HepG2 (cell line): ENCODE measurements around the gene CALML6. TPM values are rescaled to one million over a fixed set of nuclear protein-coding genes. Genes with fewer than 3 reads are reported as not detected.

Source experiments
- ADNP ChIP-seq: sonication (generic); formaldehyde crosslinking; IDR thresholded peaks from 2 replicates; pipeline ENCODE4 v1.4.0; 2020; ENCODE audit warnings: missing genetic modification reagents
- AHR ChIP-seq: IDR thresholded peaks from 2 replicates; pipeline ENCODE4 v1.6.1; 2018; ENCODE audit warnings: missing genetic modification reagents, missing compliant biosample characterization
- CC2D1A ChIP-seq: sonication (generic); formaldehyde crosslinking; IDR thresholded peaks from 2 replicates; pipeline ENCODE4 v1.8.1; 2023; ENCODE audit warnings: mild to moderate bottlenecking, missing genetic modification reagents
- HHEX ChIP-seq: IDR thresholded peaks from 2 replicates; pipeline ENCODE4 v1.6.1; 2016; ENCODE audit warnings: control low read depth
- HMGA1 ChIP-seq: sonication (generic); formaldehyde crosslinking; conservative IDR thresholded peaks from 2 replicates; pipeline ENCODE4 v1.4.0; 2020; ENCODE audit warnings: missing genetic modification reagents
- KAT7 ChIP-seq: IDR thresholded peaks from 2 replicates; pipeline ENCODE4 v1.6.1; 2018; ENCODE audit warnings: borderline replicate concordance, missing compliant biosample characterization
- KLF12 ChIP-seq: sonication (generic); formaldehyde crosslinking; IDR thresholded peaks from 2 replicates; pipeline ENCODE4 v1.4.0; 2020; ENCODE audit warnings: missing genetic modification reagents, borderline replicate concordance
- KLF16 ChIP-seq, 2 experiments: sonication (generic) in 1 of 2; formaldehyde crosslinking in 1 of 2; IDR thresholded peaks; 2 replicates each; pipeline versions ENCODE4 v1.6.1 to v1.8.0; 2016 to 2023; ENCODE audit warnings: missing genetic modification reagents in 2 of 2, missing compliant biosample characterization in 1 of 2
- NCOR1 ChIP-seq: fragments of 200-600 bp; sonication (generic); IDR thresholded peaks from 2 replicates; pipeline ENCODE4 v1.7.0; 2017; ENCODE audit warnings: antibody characterized with exemption, low read length, borderline replicate concordance
- POLR2AphosphoS5 ChIP-seq: IDR thresholded peaks from 2 replicates; pipeline ENCODE4 v1.6.1; 2012; ENCODE audit warnings: low read depth, low read length
- TMF1 ChIP-seq: sonication (generic); formaldehyde crosslinking; IDR thresholded peaks from 2 replicates; pipeline ENCODE4 v1.8.1; 2022; ENCODE audit warnings: low read depth, missing genetic modification reagents
- ZMAT3 ChIP-seq: sonication (generic); formaldehyde crosslinking; conservative IDR thresholded peaks from 2 replicates; pipeline ENCODE4 v1.7.0; 2021; ENCODE audit warnings: missing genetic modification reagents
- ZMYM3 ChIP-seq: sonication (generic); formaldehyde crosslinking; IDR thresholded peaks from 2 replicates; pipeline ENCODE4 v1.5.1; 2020; ENCODE audit warnings: mild to moderate bottlenecking, missing genetic modification reagents
- ZNF337 ChIP-seq: sonication (generic); formaldehyde crosslinking; IDR thresholded peaks from 2 replicates; pipeline ENCODE4 v1.5.1; 2020; ENCODE audit warnings: missing genetic modification reagents, low read depth, mild to moderate bottlenecking, borderline replicate concordance
- ZNF556 ChIP-seq: sonication (generic); formaldehyde crosslinking; IDR thresholded peaks from 2 replicates; pipeline ENCODE4 v1.4.0; 2020; ENCODE audit warnings: mild to moderate bottlenecking, missing genetic modification reagents, borderline replicate concordance
- ZNF619 ChIP-seq: sonication (generic); formaldehyde crosslinking; IDR thresholded peaks from 2 replicates; pipeline ENCODE4 v1.4.0; 2020; ENCODE audit warnings: mild to moderate bottlenecking, missing genetic modification reagents
- polyA plus RNA-seq, 8 experiments: library from polyadenylated mRNA; depleted of rRNA in 3 of 8; stranded (reverse) in 7 of 8; unstranded in 1 of 8; fragments of >200 nt; fragmentation: Illumina TruSeq in 4 of 8; extraction: Trizol in 4 of 8; gene quantifications; 2 replicates each; pipeline versions ENCODE4 v1.2.1 to v1.2.3, GENCODE V29; 2011 to 2016; ENCODE audit warnings: low read depth in 4 of 8, missing spikeins in 1 of 8, mixed read lengths in 1 of 8; ENCODE audit not compliant: insufficient read depth in 1 of 8
- total RNA-seq, 5 experiments: library from RNA; depleted of rRNA; stranded (reverse); fragments of >200 nt; fragmentation: Illumina TruSeq; extraction: Trizol; gene quantifications; 2 replicates each; pipeline ENCODE4 v1.2.3, GENCODE V29; 2016; ENCODE audit warnings: low read depth in 1 of 5
- TF ChIP-seq, protein P1 (sequence below): sonication (generic); formaldehyde crosslinking; IDR thresholded peaks from 2 replicates; pipeline ENCODE4 v1.4.0; 2020; ENCODE audit warnings: missing genetic modification reagents, mild to moderate bottlenecking, borderline replicate concordance
- TF ChIP-seq, protein P2 (sequence below): sonication (generic); formaldehyde crosslinking; IDR thresholded peaks from 2 replicates; pipeline ENCODE4 v1.8.0; 2022; ENCODE audit warnings: low read depth, missing genetic modification reagents
- TF ChIP-seq, protein P3 (sequence below): sonication (generic); formaldehyde crosslinking; IDR thresholded peaks from 2 replicates; pipeline ENCODE4 v1.5.0; 2020; ENCODE audit warnings: mild to moderate bottlenecking, missing genetic modification reagents
- TF ChIP-seq, protein P4 (sequence below): sonication (generic); formaldehyde crosslinking; IDR thresholded peaks from 2 replicates; pipeline ENCODE4 v1.4.0; 2020; ENCODE audit warnings: missing genetic modification reagents
- TF ChIP-seq, protein P5 (sequence below): sonication (generic); formaldehyde crosslinking; IDR thresholded peaks from 2 replicates; pipeline ENCODE4 v1.4.0; 2020; ENCODE audit warnings: missing genetic modification reagents

Gene CALML6
- total and polyA plus RNA-seq, 2 of the 13 experiments (the other 11 are each of a cell fraction or from before 2014, with no cell fraction given) = 0.11 to 0.12 TPM

DNA sequence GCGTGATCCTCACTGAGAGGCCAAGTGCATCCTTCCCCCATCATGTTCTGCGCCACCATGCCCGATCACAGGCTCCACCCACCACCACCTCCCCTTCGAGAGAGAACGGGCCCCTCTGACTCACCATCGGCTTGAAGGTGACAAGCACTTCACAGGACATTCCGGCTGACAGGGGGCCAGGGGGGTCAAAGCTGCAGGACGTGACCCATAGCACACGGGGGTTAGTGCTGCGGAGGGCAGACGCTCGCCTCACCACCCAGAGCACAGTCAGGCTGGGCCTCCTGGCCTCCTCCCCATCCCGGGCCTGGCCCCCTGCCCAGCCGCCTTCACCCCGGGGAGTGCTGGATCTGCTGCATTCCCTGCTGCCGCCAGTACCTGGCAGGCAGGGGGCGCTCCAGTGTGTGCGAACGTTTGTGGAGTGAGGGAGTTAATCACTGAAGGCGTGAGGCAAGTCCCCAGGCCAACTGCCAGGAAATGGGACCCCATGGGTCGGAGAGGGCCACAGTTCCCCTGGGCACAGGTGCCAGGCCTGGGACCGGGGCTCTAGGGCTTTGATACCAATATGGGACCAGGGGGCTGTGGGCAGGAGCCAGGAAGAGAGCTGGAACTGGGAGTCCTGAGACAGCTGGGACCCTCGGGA is 44.9 kb downstream of the CALML6 start (continued):
- TF ChIP-seq ZMAT3 (CRISPR knock-in tag) (no peak), HHEX (CRISPR knock-in tag) (no peak), ADNP (CRISPR knock-in tag) (peak; percentile 69; the same call in 1 of the 2 replicates), ZNF337 (CRISPR knock-in tag) (0 out of 2 replicates have a peak, but pooled peaks have one; percentile 47), HMGA1 (CRISPR knock-in tag) (no peak), NCOR1 (no peak), KAT7 (CRISPR knock-in tag) (no peak), ZNF619 (0 out of 2 replicates have a peak, but pooled peaks have one; percentile 60), POLR2AphosphoS5 (peak; percentile 18; the same call in 1 of the 2 replicates), TMF1 (CRISPR knock-in tag) (no peak), ZMYM3 (no peak; the same call in 1 of the 2 replicates), ZNF556 (CRISPR knock-in tag) (peak; percentile 41; the same call in 1 of the 2 replicates), KLF16 (CRISPR knock-in tag; IDR thresholded peaks at IDR 0.05) (no peak; a peak in 1 of 4 replicates), CC2D1A (CRISPR knock-in tag) (no peak), KLF12 (CRISPR knock-in tag) (0 out of 2 replicates have a peak, but pooled peaks have one; percentile 46), AHR (CRISPR knock-in tag) (no peak)
- TF ChIP-seq, protein P1, sequence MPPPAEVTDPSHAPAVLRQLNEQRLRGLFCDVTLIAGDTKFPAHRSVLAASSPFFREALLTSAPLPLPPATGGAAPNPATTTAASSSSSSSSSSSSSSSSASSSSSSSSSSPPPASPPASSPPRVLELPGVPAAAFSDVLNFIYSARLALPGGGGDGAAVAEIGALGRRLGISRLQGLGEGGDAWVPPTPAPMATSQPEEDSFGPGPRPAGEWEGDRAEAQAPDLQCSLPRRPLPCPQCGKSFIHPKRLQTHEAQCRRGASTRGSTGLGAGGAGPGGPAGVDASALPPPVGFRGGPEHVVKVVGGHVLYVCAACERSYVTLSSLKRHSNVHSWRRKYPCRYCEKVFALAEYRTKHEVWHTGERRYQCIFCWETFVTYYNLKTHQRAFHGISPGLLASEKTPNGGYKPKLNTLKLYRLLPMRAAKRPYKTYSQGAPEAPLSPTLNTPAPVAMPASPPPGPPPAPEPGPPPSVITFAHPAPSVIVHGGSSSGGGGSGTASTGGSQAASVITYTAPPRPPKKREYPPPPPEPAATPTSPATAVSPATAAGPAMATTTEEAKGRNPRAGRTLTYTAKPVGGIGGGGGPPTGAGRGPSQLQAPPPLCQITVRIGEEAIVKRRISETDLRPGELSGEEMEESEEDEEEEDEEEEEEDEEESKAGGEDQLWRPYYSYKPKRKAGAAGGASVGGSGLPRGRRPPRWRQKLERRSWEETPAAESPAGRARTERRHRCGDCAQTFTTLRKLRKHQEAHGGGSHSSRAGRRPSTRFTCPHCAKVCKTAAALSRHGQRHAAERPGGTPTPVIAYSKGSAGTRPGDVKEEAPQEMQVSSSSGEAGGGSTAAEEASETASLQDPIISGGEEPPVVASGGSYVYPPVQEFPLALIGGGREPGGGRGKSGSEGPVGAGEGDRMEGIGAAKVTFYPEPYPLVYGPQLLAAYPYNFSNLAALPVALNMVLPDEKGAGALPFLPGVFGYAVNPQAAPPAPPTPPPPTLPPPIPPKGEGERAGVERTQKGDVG (CRISPR knock-in tag) = peak; percentile 80; the same call in 1 of the 2 replicates
- TF ChIP-seq, protein P2, sequence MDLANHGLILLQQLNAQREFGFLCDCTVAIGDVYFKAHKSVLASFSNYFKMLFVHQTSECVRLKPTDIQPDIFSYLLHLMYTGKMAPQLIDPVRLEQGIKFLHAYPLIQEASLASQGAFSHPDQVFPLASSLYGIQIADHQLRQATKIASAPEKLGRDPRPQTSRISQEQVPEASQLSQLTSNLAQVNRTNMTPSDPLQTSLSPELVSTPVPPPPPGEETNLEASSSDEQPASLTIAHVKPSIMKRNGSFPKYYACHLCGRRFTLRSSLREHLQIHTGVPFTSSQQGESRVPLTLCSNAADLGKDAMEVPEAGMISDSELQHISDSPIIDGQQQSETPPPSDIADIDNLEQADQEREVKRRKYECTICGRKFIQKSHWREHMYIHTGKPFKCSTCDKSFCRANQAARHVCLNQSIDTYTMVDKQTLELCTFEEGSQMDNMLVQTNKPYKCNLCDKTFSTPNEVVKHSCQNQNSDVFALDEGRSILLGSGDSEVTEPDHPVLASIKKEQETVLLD (CRISPR knock-in tag) = no peak
- TF ChIP-seq, protein P3, sequence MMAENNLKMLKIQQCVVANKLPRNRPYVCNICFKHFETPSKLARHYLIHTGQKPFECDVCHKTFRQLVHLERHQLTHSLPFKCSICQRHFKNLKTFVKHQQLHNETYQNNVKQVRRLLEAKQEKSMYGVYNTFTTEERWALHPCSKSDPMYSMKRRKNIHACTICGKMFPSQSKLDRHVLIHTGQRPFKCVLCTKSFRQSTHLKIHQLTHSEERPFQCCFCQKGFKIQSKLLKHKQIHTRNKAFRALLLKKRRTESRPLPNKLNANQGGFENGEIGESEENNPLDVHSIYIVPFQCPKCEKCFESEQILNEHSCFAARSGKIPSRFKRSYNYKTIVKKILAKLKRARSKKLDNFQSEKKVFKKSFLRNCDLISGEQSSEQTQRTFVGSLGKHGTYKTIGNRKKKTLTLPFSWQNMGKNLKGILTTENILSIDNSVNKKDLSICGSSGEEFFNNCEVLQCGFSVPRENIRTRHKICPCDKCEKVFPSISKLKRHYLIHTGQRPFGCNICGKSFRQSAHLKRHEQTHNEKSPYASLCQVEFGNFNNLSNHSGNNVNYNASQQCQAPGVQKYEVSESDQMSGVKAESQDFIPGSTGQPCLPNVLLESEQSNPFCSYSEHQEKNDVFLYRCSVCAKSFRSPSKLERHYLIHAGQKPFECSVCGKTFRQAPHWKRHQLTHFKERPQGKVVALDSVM (CRISPR knock-in tag) = peak; percentile 89
- TF ChIP-seq, protein P4, sequence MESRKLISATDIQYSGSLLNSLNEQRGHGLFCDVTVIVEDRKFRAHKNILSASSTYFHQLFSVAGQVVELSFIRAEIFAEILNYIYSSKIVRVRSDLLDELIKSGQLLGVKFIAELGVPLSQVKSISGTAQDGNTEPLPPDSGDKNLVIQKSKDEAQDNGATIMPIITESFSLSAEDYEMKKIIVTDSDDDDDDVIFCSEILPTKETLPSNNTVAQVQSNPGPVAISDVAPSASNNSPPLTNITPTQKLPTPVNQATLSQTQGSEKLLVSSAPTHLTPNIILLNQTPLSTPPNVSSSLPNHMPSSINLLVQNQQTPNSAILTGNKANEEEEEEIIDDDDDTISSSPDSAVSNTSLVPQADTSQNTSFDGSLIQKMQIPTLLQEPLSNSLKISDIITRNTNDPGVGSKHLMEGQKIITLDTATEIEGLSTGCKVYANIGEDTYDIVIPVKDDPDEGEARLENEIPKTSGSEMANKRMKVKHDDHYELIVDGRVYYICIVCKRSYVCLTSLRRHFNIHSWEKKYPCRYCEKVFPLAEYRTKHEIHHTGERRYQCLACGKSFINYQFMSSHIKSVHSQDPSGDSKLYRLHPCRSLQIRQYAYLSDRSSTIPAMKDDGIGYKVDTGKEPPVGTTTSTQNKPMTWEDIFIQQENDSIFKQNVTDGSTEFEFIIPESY (CRISPR knock-in tag) = peak; percentile 66
- TF ChIP-seq, protein P5, sequence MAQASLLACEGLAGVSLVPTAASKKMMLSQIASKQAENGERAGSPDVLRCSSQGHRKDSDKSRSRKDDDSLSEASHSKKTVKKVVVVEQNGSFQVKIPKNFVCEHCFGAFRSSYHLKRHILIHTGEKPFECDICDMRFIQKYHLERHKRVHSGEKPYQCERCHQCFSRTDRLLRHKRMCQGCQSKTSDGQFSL (CRISPR knock-in tag) = no peak
